ENCODE data around the gene ARHGAP12.
"Not testable (repeated sequence)": the region's sequence is repeated elsewhere in the genome, so short reads cannot be mapped to it uniquely, and the experiment has no call there.

Gene ARHGAP12

DNA sequence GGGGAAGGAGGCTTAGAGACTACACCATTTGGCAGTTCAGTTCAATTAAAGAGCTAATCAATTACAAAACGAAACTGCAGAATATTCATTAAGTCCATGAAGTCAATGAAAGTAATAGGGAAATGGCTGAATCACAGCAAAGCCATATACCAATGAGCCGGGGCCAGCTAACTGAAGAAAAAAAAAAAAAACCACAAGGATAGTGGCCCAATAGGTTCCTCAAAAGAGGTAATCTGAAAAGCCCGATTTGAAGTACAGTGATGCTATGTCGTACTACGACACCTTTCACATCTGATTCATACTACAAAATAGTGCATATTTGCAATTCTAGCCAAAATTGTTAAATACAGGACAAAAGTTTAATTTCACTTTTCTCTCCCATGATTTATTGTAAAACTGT, 2.5 kb downstream of the ARHGAP12 start:
- DNase-seq (ENCODE audit: low spot score): no peak

DNA sequence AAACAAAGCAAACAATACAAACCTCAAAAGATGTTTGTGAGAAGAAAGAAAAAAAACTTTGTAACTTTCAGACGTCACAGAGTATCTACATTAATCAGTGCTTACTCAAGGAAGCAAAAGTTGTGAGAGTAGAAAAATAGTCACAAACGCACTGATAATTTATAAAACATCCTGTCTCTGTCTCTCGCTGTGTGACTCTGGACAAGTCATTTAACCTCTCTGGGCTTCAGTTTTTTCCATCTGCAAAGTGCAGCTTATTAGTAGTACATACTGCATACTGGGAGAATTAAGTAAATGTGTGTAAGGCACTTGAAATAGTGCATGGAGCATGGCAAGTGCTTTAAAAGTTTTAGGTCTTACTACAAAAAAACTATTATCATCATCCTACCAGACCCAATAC, 3.8 kb downstream of the ARHGAP12 start:
- no peak for DNase-seq (ENCODE audit: low spot score)

DNA sequence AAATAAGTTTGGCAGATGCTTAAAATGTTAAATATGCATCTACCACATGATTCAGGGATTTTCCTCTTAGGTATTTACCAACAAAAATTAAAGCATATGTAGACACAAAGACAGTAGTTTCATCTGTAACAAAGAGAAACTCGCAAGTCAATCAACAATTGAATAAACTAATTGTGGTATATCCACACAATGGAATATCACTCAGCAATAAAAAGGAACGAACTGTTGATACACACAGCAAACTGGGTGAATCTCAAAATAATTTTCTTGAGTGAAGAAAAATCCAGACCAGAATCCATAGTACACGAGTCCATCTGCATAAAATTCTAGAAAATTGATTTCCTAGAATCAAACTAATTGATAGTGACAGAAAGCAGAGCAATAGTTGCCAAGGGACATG, 5.2 kb downstream of the ARHGAP12 start:
- DNase-seq (ENCODE audit: low spot score): no peak

DNA sequence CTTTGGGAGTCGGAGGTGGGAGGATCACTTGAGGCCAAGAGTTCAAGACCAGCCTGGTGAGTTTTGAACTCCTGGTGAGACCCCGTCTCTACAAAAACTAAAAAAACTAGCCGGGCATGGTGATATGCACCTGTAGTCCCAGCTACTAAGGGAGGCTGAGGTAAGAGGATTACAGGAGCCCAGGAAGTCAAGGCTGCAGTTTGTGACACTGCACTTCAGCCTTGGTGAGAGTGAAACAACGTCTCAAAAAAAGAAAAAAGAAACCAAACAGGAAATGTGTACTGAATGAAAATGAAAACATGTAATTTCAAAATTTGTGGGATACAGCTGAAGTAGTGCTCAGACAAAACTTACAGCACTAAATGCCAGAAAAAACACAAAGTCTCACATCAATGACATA, 7.6 kb downstream of the ARHGAP12 start:
- no peak for DNase-seq (ENCODE audit: low spot score)

DNA sequence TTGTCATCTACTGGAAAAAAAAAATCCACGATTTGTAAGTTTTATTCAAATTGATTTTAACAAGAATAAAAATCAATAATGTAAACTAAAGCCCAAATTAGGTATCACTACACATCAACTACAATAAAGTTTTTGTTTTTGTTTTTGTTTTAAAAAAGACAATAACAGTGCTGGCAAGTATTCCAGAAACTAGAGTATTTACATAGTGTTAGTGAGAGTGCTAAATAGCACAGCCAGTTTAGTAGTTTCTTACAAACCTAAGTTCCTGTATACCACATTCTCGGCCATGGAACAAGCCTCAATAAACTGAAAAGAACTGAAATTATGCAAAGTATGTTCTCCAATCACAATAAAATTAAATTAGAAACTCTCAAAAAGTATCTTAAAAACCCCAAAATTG, 8.1 kb downstream of the ARHGAP12 start:
- no peak for DNase-seq (ENCODE audit: low spot score)

DNA sequence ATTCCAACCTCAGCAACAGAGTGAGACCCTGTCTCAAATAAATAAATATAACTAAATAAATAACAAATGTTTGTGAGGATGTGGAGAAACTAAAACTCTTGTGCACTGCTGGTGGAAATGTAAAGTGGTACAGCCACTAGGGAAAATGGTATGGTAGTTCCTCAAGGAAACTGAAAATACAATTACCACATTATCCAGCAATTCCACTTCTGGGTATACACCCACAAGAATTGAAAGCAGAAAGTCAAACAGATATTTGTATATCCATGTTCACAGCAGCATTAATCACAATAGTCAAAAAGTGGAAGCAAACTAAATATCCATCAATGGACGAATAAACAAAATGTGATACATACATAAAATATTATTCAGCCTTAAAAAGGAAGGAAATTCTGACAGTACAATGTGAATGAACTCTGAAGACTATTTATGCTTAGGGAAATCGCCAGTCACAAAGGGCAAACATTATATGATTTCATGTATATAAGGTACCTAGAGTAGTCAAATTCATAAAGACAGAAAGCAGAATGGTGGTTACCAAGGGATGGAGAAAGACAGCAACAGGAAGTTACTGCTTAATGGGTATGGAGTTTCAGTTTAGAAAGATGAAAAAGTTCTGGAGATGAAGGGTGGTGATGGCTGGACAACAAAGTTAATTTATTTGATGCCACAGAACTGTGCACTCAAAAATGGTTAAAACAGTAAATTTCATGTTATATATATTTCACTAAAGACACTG, 9.8 kb downstream of the ARHGAP12 start:
- no peak for DNase-seq (ENCODE audit: low spot score)

DNA sequence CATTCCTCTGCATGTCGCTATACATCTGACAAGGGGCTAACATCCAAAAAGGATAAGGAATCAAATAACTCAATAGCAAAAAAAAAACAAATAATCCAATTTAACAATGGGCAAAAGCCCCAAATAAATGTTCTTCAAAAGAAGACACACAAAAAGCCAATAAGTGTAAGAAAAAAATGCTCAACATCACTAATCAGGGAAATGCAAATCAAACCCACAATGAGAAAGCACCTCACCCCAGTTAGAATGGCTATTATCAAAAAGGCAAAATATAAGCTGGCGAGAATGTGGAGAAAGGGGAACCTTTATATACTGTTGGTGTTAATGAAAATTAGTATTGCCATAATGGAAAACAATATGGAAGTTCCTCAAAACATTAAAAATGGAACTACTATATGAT, 14.3 kb downstream of the ARHGAP12 start:
- DNase-seq (ENCODE audit: low spot score): no peak

DNA sequence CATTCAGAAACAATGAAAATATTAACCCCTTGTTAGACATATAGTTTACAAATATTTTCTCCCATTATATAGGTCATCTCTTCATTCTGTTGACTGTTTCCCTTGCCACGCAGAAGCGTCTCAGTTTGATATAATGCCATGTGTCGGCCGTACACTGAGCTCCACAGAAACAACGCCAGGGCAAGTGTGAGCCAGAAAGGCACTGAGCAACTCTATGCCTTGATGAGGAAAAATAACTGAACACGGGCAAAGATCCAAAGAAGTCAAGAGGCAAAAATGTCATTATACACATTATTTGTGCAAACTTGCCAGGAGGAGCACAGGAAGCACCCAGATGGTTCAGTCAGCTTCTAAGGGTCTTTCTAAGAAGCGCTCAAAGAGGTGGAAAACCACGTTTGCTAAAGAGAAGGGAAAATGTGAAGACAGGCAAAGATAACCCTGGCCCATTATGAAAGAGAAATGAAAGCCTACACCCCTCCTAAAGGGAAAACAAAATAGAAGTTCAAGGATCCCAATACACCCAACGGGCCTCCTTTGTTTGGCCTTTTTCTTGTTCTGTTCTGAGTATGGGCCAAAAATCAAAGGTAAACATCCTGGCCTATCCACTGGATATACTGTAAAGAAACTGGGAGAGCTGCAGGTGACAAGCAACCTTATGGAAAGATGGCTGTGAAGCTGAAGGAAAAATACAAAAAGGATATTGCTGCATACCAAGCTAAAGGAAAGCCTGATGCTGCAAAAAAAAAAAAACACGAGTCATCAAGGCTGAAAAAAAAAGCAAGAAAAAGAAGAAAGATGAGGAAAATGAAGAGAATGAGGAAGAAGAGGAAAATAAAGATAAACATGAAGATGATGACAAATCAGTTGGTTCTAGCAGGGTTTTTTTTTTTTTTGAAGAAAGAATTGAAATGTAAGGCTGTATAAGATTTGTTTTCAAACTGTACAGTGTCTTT, 15.5 kb downstream of the ARHGAP12 start:
- DNase-seq (ENCODE audit: low spot score): no peak

DNA sequence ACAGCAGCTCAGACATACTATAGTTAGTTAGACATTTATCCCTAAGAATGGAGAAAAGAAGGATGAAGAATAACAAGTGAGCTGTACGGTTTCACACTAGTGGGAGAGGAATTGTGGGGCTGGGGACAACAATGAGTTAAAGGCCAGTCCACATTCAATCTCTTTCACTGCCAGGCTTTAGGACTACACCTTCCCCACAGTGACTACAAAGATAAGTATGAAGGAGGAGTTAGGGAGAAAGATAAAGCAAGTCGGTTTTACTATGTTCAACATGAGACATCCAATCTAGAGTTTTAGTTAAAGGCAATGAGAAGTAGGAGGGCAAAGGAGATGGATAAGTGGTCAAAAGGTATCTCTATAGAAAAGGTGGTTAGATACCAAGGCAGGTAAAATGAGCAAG, 16.3 kb downstream of the ARHGAP12 start:
- no peak for DNase-seq (ENCODE audit: low spot score)

DNA sequence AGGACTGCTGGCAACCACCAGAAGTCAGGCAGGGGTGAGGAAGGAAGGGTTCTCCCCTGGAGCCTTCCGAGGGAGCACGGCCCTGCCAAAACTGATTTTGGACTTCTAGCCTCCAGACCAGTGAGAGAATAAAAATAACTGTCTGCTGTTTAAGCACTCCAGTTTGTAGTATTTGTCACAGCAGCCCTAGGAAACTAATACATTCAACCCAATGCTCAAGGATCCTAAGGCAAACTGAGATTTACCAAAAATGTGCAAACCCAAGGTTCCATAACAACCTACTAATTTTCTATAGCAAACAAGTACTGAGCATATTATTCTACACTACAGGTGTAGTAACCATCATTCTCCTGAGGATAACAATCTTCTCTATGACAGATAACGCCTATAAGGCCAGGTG, 18.6 kb downstream of the ARHGAP12 start:
- DNase-seq (ENCODE audit: low spot score): no peak

DNA sequence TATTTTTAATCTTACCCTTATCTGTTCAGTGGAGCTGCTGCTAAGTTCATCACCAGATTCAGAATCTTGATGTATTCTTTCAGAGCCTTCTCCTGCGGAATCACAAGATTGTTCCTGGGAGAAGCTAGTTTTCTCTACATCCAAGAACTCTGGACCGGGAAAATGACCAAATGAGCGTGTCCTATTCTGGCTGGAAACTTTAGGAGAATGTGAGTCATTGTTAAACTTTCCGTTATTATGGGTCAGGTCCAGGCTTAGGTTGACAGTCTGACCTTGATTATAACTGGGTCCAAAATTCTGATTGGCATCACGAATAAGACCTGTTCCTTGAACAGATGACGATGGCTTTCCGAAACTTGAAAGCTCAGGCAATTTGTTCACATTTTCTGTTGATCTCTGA, 20.5 kb downstream of the ARHGAP12 start:
- no peak for DNase-seq (ENCODE audit: low spot score)

DNA sequence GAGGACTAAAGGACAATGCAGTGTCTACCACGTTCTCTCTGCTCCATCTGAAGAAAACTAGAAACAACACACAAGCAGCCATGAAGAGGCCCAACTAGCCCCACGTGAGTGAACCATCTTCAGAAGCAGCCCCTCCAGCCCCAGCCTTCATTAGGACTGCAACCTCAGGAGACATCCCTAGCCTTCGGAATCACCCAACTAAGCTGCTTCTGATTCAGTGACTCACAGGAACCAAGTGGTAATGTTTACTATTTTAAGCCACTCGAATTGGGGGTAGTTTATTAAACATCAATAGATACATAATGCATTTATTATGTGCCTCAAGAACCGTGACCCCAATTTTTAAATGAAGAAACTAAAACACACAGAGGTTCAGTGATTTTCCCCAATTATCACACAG, 22.6 kb downstream of the ARHGAP12 start:
- no peak for DNase-seq (ENCODE audit: low spot score)

DNA sequence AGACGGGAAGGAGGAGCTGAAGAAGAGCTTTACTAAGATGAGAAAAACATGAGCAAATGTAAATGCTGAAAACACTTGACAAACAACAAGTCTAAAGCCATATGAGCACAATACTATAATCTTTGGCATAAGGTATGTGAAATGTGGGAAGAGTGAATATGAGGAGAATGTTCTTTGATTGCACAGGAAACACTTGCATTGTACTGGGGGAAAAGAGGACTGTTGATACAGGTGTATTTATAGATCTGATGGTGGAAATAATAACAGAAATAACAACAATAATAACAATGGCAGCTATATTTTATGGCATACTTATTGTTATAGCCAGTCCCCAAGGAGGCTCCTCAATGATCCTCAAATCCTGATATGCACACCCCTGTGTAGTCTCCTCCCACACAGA, 23.0 kb downstream of the ARHGAP12 start:
- DNase-seq (ENCODE audit: low spot score): no peak

DNA sequence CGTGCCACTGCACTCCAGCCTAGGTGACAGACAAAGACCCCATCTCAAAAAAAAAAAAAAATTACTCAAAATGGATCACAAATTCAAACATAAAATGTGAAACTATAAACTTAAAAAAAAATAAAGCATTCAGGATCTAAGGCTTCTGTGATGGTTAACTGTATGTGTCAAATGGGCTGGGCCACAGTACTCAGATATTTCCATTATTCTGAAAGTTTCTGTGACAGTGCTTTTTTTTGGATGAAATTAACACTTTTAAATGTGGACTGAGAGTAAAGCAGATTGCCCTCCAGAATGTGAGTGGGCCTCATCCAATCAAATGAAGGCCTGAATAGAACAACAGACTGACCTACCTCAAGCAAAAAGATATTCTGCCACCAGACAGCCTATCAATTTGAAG, 26.0 kb downstream of the ARHGAP12 start:
- DNase-seq (ENCODE audit: low spot score): no peak

DNA sequence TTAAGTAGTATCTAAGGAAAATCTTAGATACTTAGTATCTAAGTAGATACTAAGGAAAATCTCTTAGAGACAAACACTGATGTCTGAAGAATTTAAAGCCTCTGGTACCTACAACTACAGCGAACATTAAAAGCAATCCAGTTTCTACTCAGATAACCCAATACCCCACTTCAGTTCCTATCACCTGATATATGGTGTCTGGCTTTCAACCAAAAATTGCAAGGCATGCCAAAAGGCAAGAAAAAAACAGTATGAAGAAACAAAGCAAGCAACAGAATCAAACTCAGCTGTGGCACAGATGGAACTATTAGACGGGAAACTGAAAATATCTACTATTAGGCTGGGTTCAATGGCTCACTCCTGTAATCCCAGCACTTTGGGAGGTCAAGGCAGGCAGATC, 31.1 kb downstream of the ARHGAP12 start:
- DNase-seq (ENCODE audit: low spot score): no peak

DNA sequence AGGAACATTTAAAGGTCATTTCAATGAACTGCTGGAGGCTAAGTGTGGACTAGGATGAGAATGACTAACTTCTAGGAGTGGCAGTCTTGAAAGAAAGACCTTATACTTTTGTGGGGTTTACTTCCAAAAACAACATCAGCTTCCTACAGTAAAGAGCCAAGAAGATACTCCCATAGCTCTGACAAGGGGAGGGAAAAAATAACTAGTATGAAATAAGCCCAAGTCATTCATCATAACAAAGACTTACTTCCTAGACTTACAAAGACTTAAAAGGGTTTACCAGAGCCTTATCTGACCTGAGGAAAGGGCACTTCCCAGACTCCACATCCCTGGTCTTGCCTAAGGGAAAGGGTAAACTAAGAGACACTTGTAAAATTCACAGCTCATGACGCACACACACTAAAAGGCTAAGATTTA, 31.7 kb downstream of the ARHGAP12 start:
- no peak for DNase-seq (ENCODE audit: low spot score)

DNA sequence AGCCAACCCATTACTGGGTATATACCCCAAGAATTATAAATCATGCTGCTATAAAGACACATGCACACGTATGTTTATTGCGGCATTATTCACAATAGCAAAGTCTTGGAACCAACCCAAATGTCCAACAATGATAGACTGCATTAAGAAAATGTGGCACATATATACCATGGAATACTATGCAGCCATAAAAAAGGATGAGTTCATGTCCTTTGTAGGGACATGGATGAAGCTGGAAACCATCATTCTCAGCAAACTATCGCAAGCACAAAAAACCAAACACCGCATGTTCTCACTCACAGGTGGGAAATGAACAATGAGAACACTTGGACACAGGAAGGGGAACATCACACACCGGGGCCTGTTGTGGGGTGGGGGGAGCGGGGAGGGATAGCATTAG, 32.9 kb downstream of the ARHGAP12 start:
- not testable (repeated sequence) for DNase-seq (ENCODE audit: low spot score)

DNA sequence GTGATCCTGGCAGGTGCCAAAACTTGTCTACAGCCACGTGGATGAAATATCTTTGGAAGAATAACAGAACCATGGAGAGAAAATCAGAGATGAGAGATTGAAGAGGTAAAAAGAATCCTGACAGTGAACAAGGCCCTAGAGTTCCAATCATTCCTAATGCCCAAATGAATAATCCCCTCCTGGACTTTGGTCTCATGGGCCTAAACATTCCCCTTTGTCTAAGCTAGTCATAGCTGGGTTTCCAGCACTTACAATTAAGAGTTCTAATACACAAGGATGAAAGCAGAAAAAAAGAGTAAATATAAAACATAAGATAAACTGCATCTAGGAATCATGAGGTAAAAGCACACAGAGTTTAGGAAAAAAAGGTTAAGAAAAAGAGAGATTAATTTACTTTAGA, 40.2 kb downstream of the ARHGAP12 start:
- no peak for DNase-seq (ENCODE audit: low spot score)

DNA sequence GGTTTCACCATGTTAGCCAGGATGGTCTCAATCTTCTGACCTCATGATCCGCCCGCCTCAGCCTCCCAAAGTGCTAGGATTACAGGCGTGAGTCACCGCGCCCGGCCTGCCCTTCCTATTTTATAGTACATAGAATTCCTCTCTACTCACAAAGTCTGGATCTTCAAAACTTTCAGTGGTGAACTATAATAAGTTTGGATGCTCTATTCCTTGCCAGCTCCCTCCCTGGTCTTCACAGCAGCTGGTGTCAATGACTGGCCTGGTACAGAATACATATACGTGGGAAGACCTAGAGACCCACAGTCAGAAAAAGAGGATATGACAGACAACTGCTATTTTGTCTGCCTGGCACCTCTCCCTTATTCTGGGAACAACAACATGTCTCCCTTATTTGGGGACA, 40.8 kb downstream of the ARHGAP12 start:
- no peak for DNase-seq (ENCODE audit: low spot score)

DNA sequence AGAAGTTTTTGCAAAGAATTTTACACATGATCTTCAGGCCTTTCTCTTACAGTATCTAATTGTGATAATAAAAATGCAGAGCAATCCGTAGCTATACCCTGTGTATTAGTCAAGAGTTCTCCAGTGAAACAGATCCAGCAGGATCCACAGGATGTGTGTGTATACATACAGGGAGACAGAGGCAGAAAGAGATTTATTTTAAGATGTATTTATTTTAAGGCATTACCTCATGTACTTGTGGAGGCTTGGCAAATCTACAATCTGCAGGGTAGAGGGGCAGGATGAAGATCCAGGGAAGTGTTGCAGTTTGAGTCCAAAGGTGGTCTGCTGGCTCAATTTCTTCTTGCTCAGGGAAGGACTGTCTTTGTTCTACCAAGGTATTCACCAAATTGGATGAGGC, 41.7 kb downstream of the ARHGAP12 start:
- DNase-seq (ENCODE audit: low spot score): no peak

DNA sequence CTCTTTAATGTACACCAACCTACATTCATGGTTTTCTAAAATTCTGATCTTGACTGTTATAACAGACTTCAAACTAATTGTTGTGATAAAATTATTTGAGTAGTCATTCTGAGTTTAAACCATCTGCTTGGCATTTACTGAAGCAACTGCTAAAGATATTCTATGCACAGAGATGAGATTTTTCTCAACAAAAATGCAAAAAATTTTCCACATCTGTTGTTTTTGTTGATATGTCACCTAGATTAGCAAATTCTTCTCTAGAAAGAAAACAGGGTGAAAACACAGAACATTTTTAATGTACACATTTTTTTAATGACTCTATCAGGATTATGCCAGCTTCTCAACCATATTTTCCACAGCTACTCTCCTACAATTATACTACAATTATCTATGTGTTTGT, 42.7 kb downstream of the ARHGAP12 start:
- DNase-seq (ENCODE audit: low spot score): no peak

DNA sequence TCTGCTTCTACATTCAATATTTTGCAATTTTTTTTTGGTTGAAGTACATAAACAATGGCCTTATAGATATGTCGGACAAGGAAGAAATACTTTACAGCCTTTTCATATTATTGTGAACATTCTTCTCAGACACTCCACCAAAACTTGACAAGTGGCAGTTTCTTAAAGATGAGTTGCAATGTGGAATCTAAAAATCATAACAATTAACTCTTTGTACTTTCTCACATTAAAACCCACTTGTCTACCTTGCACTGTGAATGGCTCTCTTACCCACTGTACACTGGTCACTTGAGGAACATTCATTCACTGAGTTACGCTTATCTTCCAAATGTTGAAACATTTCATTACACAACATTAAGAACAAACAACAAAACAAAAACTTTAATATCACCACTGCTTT, 44.2 kb downstream of the ARHGAP12 start:
- no peak for DNase-seq (ENCODE audit: low spot score)

DNA sequence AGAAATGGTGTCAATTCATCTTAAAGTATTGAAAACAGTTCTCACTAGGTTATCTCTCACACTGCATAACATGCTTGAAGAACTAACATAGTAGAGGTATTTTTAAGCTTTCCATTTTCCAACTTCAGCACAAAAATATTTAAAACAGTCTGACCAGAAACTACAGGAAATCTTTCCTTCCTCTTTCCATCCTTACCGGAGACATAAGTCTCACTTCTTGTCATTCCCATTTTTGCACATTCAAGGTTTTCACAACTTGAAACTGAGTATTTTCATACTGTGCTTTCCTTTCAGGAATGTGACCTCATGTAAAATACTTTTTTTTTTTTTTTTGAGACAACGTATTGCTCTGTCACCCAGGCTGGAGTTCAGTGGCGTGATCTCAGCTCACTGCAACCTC, 45.2 kb downstream of the ARHGAP12 start:
- no peak for DNase-seq (ENCODE audit: low spot score)

DNA sequence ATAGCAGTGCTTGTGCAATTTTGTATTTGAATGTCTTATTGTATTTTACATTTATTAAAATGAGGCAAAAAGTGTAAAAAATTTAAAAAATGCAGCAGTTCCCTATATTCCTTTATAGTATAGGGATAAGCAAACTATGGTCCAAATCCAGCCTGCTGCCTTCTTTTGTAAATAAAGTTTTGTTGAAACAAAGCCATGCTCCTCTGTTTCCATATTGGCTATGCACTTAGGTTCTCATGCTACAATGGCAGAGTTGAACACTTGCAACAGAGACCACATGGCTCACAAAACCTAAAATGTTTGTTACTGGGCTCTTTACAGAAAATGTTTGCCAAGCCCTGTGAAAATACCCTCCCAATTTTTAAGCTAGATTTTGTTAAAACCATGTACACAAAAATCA, 50.1 kb downstream of the ARHGAP12 start:
- DNase-seq (ENCODE audit: low spot score): no peak

All from hematopoietic multipotent progenitor cell treated with erythropoietin and hydrocortisone succinate and interleukin-3 and kit ligand, for 17 days (in vitro differentiated cells).